ENCODE measurements around the gene MGAT3.

DNA sequence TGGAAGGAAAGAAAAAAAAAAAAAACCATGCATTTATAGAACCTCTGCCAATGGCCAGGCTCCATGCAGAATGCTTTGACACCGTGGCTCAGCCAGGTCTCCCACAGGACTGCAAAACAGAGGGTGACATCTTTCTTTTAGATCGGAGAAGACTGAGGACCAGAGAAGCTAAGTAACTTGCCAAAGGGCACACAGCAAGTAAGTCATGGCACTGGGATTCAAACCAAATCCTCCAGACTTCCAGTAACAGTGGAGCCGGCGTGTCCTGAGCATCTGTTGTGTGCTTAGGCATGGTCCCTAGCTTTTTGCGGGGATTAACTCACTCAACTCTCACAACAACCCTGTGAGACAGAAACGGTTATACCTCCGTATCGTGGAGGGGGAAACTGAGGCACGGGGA is 20.7 kb downstream of the MGAT3 start:
- TF ChIP-seq, protein P1, sequence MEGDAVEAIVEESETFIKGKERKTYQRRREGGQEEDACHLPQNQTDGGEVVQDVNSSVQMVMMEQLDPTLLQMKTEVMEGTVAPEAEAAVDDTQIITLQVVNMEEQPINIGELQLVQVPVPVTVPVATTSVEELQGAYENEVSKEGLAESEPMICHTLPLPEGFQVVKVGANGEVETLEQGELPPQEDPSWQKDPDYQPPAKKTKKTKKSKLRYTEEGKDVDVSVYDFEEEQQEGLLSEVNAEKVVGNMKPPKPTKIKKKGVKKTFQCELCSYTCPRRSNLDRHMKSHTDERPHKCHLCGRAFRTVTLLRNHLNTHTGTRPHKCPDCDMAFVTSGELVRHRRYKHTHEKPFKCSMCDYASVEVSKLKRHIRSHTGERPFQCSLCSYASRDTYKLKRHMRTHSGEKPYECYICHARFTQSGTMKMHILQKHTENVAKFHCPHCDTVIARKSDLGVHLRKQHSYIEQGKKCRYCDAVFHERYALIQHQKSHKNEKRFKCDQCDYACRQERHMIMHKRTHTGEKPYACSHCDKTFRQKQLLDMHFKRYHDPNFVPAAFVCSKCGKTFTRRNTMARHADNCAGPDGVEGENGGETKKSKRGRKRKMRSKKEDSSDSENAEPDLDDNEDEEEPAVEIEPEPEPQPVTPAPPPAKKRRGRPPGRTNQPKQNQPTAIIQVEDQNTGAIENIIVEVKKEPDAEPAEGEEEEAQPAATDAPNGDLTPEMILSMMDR (IDR thresholded peaks at IDR 0.05 in 2 of 3, conservative IDR thresholded peaks at IDR 0.05 in 1 of 3; ENCODE audit: borderline replicate concordance in 1 of 3, insufficient read depth in 1 of 3, low read depth in 2 of 3, low read length in 2 of 3) = no peak
- TF ChIP-seq, protein P2, sequence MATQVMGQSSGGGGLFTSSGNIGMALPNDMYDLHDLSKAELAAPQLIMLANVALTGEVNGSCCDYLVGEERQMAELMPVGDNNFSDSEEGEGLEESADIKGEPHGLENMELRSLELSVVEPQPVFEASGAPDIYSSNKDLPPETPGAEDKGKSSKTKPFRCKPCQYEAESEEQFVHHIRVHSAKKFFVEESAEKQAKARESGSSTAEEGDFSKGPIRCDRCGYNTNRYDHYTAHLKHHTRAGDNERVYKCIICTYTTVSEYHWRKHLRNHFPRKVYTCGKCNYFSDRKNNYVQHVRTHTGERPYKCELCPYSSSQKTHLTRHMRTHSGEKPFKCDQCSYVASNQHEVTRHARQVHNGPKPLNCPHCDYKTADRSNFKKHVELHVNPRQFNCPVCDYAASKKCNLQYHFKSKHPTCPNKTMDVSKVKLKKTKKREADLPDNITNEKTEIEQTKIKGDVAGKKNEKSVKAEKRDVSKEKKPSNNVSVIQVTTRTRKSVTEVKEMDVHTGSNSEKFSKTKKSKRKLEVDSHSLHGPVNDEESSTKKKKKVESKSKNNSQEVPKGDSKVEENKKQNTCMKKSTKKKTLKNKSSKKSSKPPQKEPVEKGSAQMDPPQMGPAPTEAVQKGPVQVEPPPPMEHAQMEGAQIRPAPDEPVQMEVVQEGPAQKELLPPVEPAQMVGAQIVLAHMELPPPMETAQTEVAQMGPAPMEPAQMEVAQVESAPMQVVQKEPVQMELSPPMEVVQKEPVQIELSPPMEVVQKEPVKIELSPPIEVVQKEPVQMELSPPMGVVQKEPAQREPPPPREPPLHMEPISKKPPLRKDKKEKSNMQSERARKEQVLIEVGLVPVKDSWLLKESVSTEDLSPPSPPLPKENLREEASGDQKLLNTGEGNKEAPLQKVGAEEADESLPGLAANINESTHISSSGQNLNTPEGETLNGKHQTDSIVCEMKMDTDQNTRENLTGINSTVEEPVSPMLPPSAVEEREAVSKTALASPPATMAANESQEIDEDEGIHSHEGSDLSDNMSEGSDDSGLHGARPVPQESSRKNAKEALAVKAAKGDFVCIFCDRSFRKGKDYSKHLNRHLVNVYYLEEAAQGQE (IDR thresholded peaks at IDR 0.05; ENCODE audit: low read depth) = no peak
- TF ChIP-seq EZH2 (IDR thresholded peaks at IDR 0.05) = no peak
- TF ChIP-seq POLR2A (IDR thresholded peaks at IDR 0.05; ENCODE audit: borderline replicate concordance, extremely low read depth, insufficient read depth, insufficient read length) = no peak
- no peak for TF ChIP-seq ZFX (IDR thresholded peaks at IDR 0.05)

Measured in HCT116 (cell line).